Measurements from ENCODE around the gene MED25. TPM values are rescaled to one million over a fixed set of nuclear protein-coding genes. Genes with fewer than 3 reads are reported as not detected.

Gene MED25
- total RNA-seq, 1 experiment from 2014 or later: 81.2 TPM

GRCh38 chr19:49869009-49869483 lies 51.0 kb downstream of the MED25 start:
- DNase-seq (ENCODE audit: low spot score): no peak
- no peak overlapping the region for H3K4me3 Mint-ChIP-seq
- no peaks in the 10 kb centered on the region for H3K27me3 Mint-ChIP-seq (ENCODE audit: low read depth)
- H3K27ac Mint-ChIP-seq: no peak overlapping the region
- CTCF ChIA-PET: interaction anchor here (0.6 to 2.2 kb wide), 16 partner anchors 8 to 771 kb away, joined by 3 to 11 read pairs (median 5); partner anchors contain the start of genes AKT1S1, AP2A1, FUZ and PTOV1
- ATAC-seq: peak; percentile 5
- H3K36me3 Mint-ChIP-seq: peaks cover 12% of the 10 kb centered on the region
- H3K9me3 Mint-ChIP-seq: peaks cover 3% of the 10 kb centered on the region; the same call in 1 of the 2 replicates
- TF ChIP-seq ZNF532 (CRISPR knock-in tag; IDR thresholded peaks at IDR 0.05; ENCODE audit: borderline replicate concordance): no peak
- TF ChIP-seq KAT7 (CRISPR knock-in tag; IDR thresholded peaks at IDR 0.05; ENCODE audit: borderline replicate concordance): no peak
- TF ChIP-seq ERG (CRISPR knock-in tag; IDR thresholded peaks at IDR 0.05): 0 out of 2 replicates have a peak, but pooled peaks have one; percentile 19
- peak; percentile 66; the same call in 1 of the 2 replicates for TF ChIP-seq PRRX2 (CRISPR knock-in tag; IDR thresholded peaks at IDR 0.05)
- peak; percentile 8 for TF ChIP-seq SP1 (CRISPR knock-in tag; conservative IDR thresholded peaks at IDR 0.05)
- POLR2A ChIA-PET: interaction anchor here (0.5 to 1.7 kb wide), 10 partner anchors 8 to 1010 kb away, joined by 3 to 13 read pairs (median 5); partner anchors contain the start of genes AKT1S1, AP2A1, ATF5 and FUZ
- H3K4me1 Mint-ChIP-seq: peaks cover 25% of the 10 kb centered on the region

- no peak overlapping the region for H3K4me3 Mint-ChIP-seq
- TF ChIP-seq ETV6 (CRISPR knock-in tag; IDR thresholded peaks at IDR 0.05): peak; percentile 79
- TF ChIP-seq PRDM15 (CRISPR knock-in tag; IDR thresholded peaks at IDR 0.05): peak; percentile 37; the same call in 1 of the 2 replicates
- no peak for TF ChIP-seq JAZF1 (CRISPR knock-in tag; IDR thresholded peaks at IDR 0.05)
- TF ChIP-seq ATF3 (CRISPR knock-in tag; conservative IDR thresholded peaks at IDR 0.05): no peak
- TF ChIP-seq ZNF263 (CRISPR knock-in tag; IDR thresholded peaks at IDR 0.05; ENCODE audit: low read depth): no peak
- TF ChIP-seq ZNF317 (CRISPR knock-in tag; IDR thresholded peaks at IDR 0.05; ENCODE audit: borderline replicate concordance, low read depth): no peak
- no peak for TF ChIP-seq E2F1 (CRISPR knock-in tag; IDR thresholded peaks at IDR 0.05)
- no peak for TF ChIP-seq CREB1 (CRISPR knock-in tag; IDR thresholded peaks at IDR 0.05)
- TF ChIP-seq SMAD3 (CRISPR knock-in tag; IDR thresholded peaks at IDR 0.05; ENCODE audit: borderline replicate concordance): peak; percentile 86; the same call in 1 of the 2 replicates
- peak; percentile 75 for TF ChIP-seq SP1 (CRISPR knock-in tag; conservative IDR thresholded peaks at IDR 0.05)
- TF ChIP-seq ZNF219 (CRISPR knock-in tag; IDR thresholded peaks at IDR 0.05; ENCODE audit: borderline replicate concordance): no peak
- TF ChIP-seq ZNF396 (CRISPR knock-in tag; IDR thresholded peaks at IDR 0.05; ENCODE audit: borderline replicate concordance): no peak
- TF ChIP-seq CTCF (IDR thresholded peaks at IDR 0.05): no peak
- TF ChIP-seq ESRRA (CRISPR knock-in tag; IDR thresholded peaks at IDR 0.05; ENCODE audit: borderline replicate concordance): no peak
Measured at GRCh38 chr19:49869484-49870308, 51.6 kb downstream of the MED25 start.

More at GRCh38 chr19:49869484-49870308, 51.6 kb downstream of the MED25 start:
- Mint-ChIP-seq H3K27me3 (ENCODE audit: low read depth) (no peaks in the 10 kb centered on the region), H3K27ac (peak overlapping the region; percentile 96), H3K9me3 (peaks cover 3% of the 10 kb centered on the region; the same call in 1 of the 2 replicates), H3K36me3 (peaks cover 6% of the 10 kb centered on the region), H3K4me1 (peaks cover 25% of the 10 kb centered on the region)
- ATAC-seq: peak; percentile 82
- POLR2A ChIA-PET: interaction anchor here (0.5 to 1.7 kb wide), 10 partner anchors 7 to 1011 kb away, joined by 3 to 13 read pairs (median 5); partner anchors contain the start of genes AKT1S1, AP2A1, ATF5 and FUZ
- CTCF ChIA-PET: interaction anchor here (0.6 to 2.2 kb wide), 17 partner anchors 8 to 772 kb away, joined by 3 to 11 read pairs (median 5); partner anchors contain the start of genes AKT1S1, AP2A1, FUZ and PTOV1
- DNase-seq (ENCODE audit: low spot score): peak; percentile 97

All from WTC11 (cell line).